ENCODE results near the gene WASF2.
"Not testable (repeated sequence)": the region's sequence is repeated elsewhere in the genome, so short reads cannot be mapped to it uniquely, and the experiment has no call there.

Gene WASF2

GRCh38 chr1:27521336-27521831 lies 31.4 kb upstream of the WASF2 start:
- no peak for DNase-seq

- no peak for DNase-seq
Measured at GRCh38 chr1:27520651-27521050, 30.7 kb upstream of the WASF2 start.

- DNase-seq, result no peak
Measured at GRCh38 chr1:27519331-27520258, 29.6 kb upstream of the WASF2 start.

GRCh38 chr1:27518808-27519207 lies 28.8 kb upstream of the WASF2 start:
- DNase-seq, result no peak

GRCh38 chr1:27517907-27518718 lies 28.1 kb upstream of the WASF2 start:
- no peak for DNase-seq

- no peak for DNase-seq
Measured at GRCh38 chr1:27517301-27517700, 27.3 kb upstream of the WASF2 start.

- DNase-seq, result no peak
Measured at GRCh38 chr1:27515626-27516025, 25.7 kb upstream of the WASF2 start.

- no peak for DNase-seq
Measured at GRCh38 chr1:27513958-27514357, 24.0 kb upstream of the WASF2 start.

GRCh38 chr1:27513528-27513927 lies 23.6 kb upstream of the WASF2 start:
- DNase-seq, result no peak

- no peak for DNase-seq
Measured at GRCh38 chr1:27509127-27510080, 19.4 kb upstream of the WASF2 start.

GRCh38 chr1:27507960-27508665 lies 18.1 kb upstream of the WASF2 start:
- DNase-seq, result no peak

GRCh38 chr1:27506703-27507102 lies 16.7 kb upstream of the WASF2 start:
- DNase-seq, result no peak

GRCh38 chr1:27505420-27505680 lies 15.4 kb upstream of the WASF2 start:
- DNase-seq, result no peak

- no peak for DNase-seq
Measured at GRCh38 chr1:27504588-27505419, 14.8 kb upstream of the WASF2 start.

- DNase-seq, result no peak
Measured at GRCh38 chr1:27503844-27504587, 14.0 kb upstream of the WASF2 start.

GRCh38 chr1:27503033-27503432 lies 13.1 kb upstream of the WASF2 start:
- DNase-seq, result no peak

- DNase-seq, result not testable (repeated sequence)
Measured at GRCh38 chr1:27501159-27501558, 11.2 kb upstream of the WASF2 start.

GRCh38 chr1:27499142-27499541 lies 9.2 kb upstream of the WASF2 start:
- no peak for DNase-seq

GRCh38 chr1:27496604-27497155 lies 6.7 kb upstream of the WASF2 start:
- DNase-seq, result no peak

GRCh38 chr1:27492796-27493195 lies 2.8 kb upstream of the WASF2 start:
- DNase-seq, result no peak
